DOHH2 (cell line): Measurements from ENCODE around the gene PPP2R3A.

Source experiments
- H3F3A ChIP-seq: fragments of 200-600 bp; sonication (generic), shearing (Covaris generic); 2 replicates; pipeline ENCODE4 v1.6.0; 2016; ENCODE audit warnings: antibody characterized with exemption, mild to moderate bottlenecking; ENCODE audit not compliant: control insufficient read depth, insufficient read depth
- H3K27ac ChIP-seq: fragments of 200-600 bp; sonication (generic); 2 replicates; pipeline ENCODE4 v1.5.1; 2014; ENCODE audit warnings: low read depth, mild to moderate bottlenecking, low read length, moderate library complexity
- H3K27me3 ChIP-seq: fragments of 200-600 bp; sonication (generic); 2 replicates; pipeline ENCODE4 v1.6.1; 2014; ENCODE audit warnings: mild to moderate bottlenecking, low read length, mixed read lengths; ENCODE audit not compliant: control insufficient read depth
- H3K36me3 ChIP-seq: fragments of 200-600 bp; sonication (generic); 2 replicates; pipeline ENCODE4 v1.6.1; 2014; ENCODE audit warnings: mild to moderate bottlenecking, low read length, moderate library complexity, mixed read lengths; ENCODE audit not compliant: control insufficient read depth
- H3K4me1 ChIP-seq: fragments of 200-600 bp; sonication (generic); 2 replicates; pipeline ENCODE4 v1.6.1; 2014; ENCODE audit warnings: mild to moderate bottlenecking, low read length, mixed read lengths; ENCODE audit not compliant: control insufficient read depth
- H3K4me2 ChIP-seq: fragments of 200-600 bp; sonication (generic); 2 replicates; pipeline ENCODE4 v1.6.0; 2014; ENCODE audit warnings: mild to moderate bottlenecking, low read length, moderate library complexity
- H3K4me3 ChIP-seq: fragments of 200-600 bp; sonication (generic); 2 replicates; pipeline ENCODE4 v1.5.1; 2014; ENCODE audit warnings: mild to moderate bottlenecking, low read length, mixed read lengths
- H3K79me2 ChIP-seq: fragments of 200-600 bp; sonication (generic); 2 replicates; pipeline ENCODE4 v1.6.1; 2014; ENCODE audit warnings: mild to moderate bottlenecking, low read length, mixed read lengths; ENCODE audit not compliant: control insufficient read depth
- H3K9me2 ChIP-seq: fragments of 200-600 bp; sonication (generic); replicated peaks from 2 replicates; pipeline ENCODE4 v1.6.1; 2014; ENCODE audit warnings: mild to moderate bottlenecking, low read length, mixed read lengths; ENCODE audit not compliant: control insufficient read depth
- H3K9me3 ChIP-seq: fragments of 200-600 bp; sonication (generic); 2 replicates; pipeline ENCODE4 v1.6.1; 2014; ENCODE audit warnings: antibody characterized with exemption, low read length, mixed read lengths; ENCODE audit not compliant: control insufficient read depth, insufficient read depth
- H4K20me1 ChIP-seq: fragments of 200-600 bp; sonication (generic); 2 replicates; pipeline ENCODE4 v1.6.0; 2014; ENCODE audit warnings: low read depth, mild to moderate bottlenecking, antibody characterized with exemption, low read length, moderate library complexity; ENCODE audit not compliant: control insufficient read depth, insufficient read depth
- EZH2phosphoT487 ChIP-seq: fragments of 200-600 bp; sonication (generic); IDR thresholded peaks from 2 replicates; pipeline ENCODE4 v1.6.1; 2017; ENCODE audit warnings: borderline replicate concordance, mild to moderate bottlenecking, antibody characterized with exemption, low read length, moderate library complexity, mixed read lengths
- TF ChIP-seq, protein P1 (sequence below): fragments of 200-600 bp; sonication (generic); IDR thresholded peaks from one replicate; pipeline ENCODE4 v1.5.1; 2014; ENCODE audit warnings: antibody characterized with exemption, mild to moderate bottlenecking, low read depth, low read length; ENCODE audit not compliant: poor library complexity, severe bottlenecking

Gene PPP2R3A

DNA sequence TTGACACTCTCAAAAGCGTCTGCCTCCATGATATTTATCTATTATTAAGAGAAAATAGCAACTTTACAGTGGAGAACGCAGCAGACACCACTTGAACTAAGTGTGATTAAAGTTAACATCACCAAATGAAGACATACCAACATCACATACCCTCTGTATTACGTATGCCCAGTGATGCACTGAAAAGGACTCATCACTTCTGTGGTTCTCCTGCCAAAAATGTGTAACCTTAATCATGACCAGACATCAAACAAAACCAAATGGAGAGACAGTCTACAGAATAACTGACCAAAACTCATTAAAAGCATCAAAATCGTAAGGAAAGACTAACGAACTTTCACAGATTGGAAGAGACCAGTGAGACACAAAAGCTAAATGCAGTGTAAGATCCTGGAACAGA, 103.2 kb downstream of the PPP2R3A start:
- Histone ChIP-seq H3K27ac (no peak overlapping the region), H3K4me1 (peaks cover 9% of the 10 kb centered on the region), H3K4me3 (no peak overlapping the region), H3K9me2 (no peaks in the 10 kb centered on the region), H3K4me2 (no peak overlapping the region), H4K20me1 (no peaks in the 10 kb centered on the region), H3K9me3 (no peaks in the 10 kb centered on the region), H3F3A (no peaks in the 10 kb centered on the region), H3K79me2 (no peaks in the 10 kb centered on the region), H3K36me3 (no peaks in the 10 kb centered on the region), H3K27me3 (peaks cover 15% of the 10 kb centered on the region; the same call in 1 of the 2 replicates)
- TF ChIP-seq, protein P1, sequence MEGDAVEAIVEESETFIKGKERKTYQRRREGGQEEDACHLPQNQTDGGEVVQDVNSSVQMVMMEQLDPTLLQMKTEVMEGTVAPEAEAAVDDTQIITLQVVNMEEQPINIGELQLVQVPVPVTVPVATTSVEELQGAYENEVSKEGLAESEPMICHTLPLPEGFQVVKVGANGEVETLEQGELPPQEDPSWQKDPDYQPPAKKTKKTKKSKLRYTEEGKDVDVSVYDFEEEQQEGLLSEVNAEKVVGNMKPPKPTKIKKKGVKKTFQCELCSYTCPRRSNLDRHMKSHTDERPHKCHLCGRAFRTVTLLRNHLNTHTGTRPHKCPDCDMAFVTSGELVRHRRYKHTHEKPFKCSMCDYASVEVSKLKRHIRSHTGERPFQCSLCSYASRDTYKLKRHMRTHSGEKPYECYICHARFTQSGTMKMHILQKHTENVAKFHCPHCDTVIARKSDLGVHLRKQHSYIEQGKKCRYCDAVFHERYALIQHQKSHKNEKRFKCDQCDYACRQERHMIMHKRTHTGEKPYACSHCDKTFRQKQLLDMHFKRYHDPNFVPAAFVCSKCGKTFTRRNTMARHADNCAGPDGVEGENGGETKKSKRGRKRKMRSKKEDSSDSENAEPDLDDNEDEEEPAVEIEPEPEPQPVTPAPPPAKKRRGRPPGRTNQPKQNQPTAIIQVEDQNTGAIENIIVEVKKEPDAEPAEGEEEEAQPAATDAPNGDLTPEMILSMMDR = no peak
- no peak for TF ChIP-seq EZH2phosphoT487

GRCh38 chr3:136069933-136070332, 104.4 kb downstream of the PPP2R3A start:
- Histone ChIP-seq H3K27me3 (peaks cover 16% of the 10 kb centered on the region; the same call in 1 of the 2 replicates), H4K20me1 (no peaks in the 10 kb centered on the region), H3K4me1 (peaks cover 9% of the 10 kb centered on the region), H3F3A (no peaks in the 10 kb centered on the region), H3K36me3 (no peaks in the 10 kb centered on the region), H3K79me2 (no peaks in the 10 kb centered on the region), H3K9me3 (no peaks in the 10 kb centered on the region), H3K4me2 (no peak overlapping the region), H3K27ac (no peak overlapping the region), H3K4me3 (no peak overlapping the region), H3K9me2 (no peaks in the 10 kb centered on the region)
- TF ChIP-seq EZH2phosphoT487 = no peak

DNA sequence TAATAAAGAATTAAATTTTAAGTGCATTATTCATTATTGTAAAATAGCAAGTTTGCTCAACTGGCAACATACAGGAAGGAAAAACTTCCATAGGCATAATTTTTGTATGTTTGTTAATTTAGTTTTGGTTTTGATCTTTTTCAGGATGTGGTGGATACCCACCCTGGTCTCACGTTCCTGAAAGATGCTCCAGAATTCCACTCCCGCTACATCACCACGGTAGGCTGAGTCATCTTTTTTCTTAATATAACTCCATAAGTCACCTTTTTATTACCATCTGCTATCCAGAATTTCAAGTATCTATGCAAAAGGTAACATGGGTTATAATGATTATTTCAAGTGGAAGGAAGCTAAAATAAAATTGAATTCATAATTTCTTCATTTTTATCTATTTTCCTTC, 104.8 kb downstream of the PPP2R3A start:
- H3K79me2 ChIP-seq = no peaks in the 10 kb centered on the region
- no peaks in the 10 kb centered on the region for H3F3A ChIP-seq
- TF ChIP-seq EZH2phosphoT487 = no peak
- TF ChIP-seq, protein P1 = no peak
- peaks cover 9% of the 10 kb centered on the region for H3K4me1 ChIP-seq
- no peak overlapping the region for H3K27ac ChIP-seq
- H3K36me3 ChIP-seq = no peaks in the 10 kb centered on the region
- no peaks in the 10 kb centered on the region for H3K9me3 ChIP-seq
- H3K27me3 ChIP-seq = peaks cover 16% of the 10 kb centered on the region; the same call in 1 of the 2 replicates
- no peaks in the 10 kb centered on the region for H3K9me2 ChIP-seq
- no peaks in the 10 kb centered on the region for H4K20me1 ChIP-seq
- H3K4me2 ChIP-seq = no peak overlapping the region
- H3K4me3 ChIP-seq = no peak overlapping the region

GRCh38 chr3:136070953-136071949, 105.7 kb downstream of the PPP2R3A start:
- 0 out of 2 replicates have a peak overlapping the region, but pooled peaks have one; percentile 8 for H3K4me2 ChIP-seq

More at GRCh38 chr3:136070953-136071949, 105.7 kb downstream of the PPP2R3A start:
- H3K79me2 ChIP-seq = no peaks in the 10 kb centered on the region
- no peak overlapping the region for H3K27ac ChIP-seq
- peaks cover 12% of the 10 kb centered on the region for H3K4me1 ChIP-seq
- no peak for TF ChIP-seq EZH2phosphoT487
- TF ChIP-seq, protein P1 = peak; percentile 54
- no peak overlapping the region for H3K4me3 ChIP-seq
- no peaks in the 10 kb centered on the region for H3K9me3 ChIP-seq
- peaks cover 16% of the 10 kb centered on the region; the same call in 1 of the 2 replicates for H3K27me3 ChIP-seq
- no peaks in the 10 kb centered on the region for H3K36me3 ChIP-seq
- H3K9me2 ChIP-seq = no peaks in the 10 kb centered on the region
- H3F3A ChIP-seq = no peaks in the 10 kb centered on the region
- H4K20me1 ChIP-seq = no peaks in the 10 kb centered on the region
